ENCODE measurements around the gene NPTX1.

Gene NPTX1

GRCh38 chr17:80447790-80448189 is 28.6 kb downstream of the NPTX1 start:
- TF ChIP-seq FOXP2 (optimal IDR thresholded peaks at IDR 0.05; ENCODE audit: borderline replicate concordance, extremely low read depth, extremely low read length, insufficient read depth) (no peak), SIN3A (IDR thresholded peaks at IDR 0.05; ENCODE audit: borderline replicate concordance, insufficient read depth, low read length) (no peak), POLR2AphosphoS5 (IDR thresholded peaks at IDR 0.05; ENCODE audit: low read depth, low read length) (no peak), TAF1 (IDR thresholded peaks at IDR 0.05; ENCODE audit: borderline replicate concordance, insufficient read depth, low read length) (no peak)
- TF ChIP-seq, protein P1, sequence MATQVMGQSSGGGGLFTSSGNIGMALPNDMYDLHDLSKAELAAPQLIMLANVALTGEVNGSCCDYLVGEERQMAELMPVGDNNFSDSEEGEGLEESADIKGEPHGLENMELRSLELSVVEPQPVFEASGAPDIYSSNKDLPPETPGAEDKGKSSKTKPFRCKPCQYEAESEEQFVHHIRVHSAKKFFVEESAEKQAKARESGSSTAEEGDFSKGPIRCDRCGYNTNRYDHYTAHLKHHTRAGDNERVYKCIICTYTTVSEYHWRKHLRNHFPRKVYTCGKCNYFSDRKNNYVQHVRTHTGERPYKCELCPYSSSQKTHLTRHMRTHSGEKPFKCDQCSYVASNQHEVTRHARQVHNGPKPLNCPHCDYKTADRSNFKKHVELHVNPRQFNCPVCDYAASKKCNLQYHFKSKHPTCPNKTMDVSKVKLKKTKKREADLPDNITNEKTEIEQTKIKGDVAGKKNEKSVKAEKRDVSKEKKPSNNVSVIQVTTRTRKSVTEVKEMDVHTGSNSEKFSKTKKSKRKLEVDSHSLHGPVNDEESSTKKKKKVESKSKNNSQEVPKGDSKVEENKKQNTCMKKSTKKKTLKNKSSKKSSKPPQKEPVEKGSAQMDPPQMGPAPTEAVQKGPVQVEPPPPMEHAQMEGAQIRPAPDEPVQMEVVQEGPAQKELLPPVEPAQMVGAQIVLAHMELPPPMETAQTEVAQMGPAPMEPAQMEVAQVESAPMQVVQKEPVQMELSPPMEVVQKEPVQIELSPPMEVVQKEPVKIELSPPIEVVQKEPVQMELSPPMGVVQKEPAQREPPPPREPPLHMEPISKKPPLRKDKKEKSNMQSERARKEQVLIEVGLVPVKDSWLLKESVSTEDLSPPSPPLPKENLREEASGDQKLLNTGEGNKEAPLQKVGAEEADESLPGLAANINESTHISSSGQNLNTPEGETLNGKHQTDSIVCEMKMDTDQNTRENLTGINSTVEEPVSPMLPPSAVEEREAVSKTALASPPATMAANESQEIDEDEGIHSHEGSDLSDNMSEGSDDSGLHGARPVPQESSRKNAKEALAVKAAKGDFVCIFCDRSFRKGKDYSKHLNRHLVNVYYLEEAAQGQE (IDR thresholded peaks at IDR 0.05; ENCODE audit: insufficient read depth in 1 of 2, low read depth in 2 of 2, low read length in 2 of 2) = no peak

DNA sequence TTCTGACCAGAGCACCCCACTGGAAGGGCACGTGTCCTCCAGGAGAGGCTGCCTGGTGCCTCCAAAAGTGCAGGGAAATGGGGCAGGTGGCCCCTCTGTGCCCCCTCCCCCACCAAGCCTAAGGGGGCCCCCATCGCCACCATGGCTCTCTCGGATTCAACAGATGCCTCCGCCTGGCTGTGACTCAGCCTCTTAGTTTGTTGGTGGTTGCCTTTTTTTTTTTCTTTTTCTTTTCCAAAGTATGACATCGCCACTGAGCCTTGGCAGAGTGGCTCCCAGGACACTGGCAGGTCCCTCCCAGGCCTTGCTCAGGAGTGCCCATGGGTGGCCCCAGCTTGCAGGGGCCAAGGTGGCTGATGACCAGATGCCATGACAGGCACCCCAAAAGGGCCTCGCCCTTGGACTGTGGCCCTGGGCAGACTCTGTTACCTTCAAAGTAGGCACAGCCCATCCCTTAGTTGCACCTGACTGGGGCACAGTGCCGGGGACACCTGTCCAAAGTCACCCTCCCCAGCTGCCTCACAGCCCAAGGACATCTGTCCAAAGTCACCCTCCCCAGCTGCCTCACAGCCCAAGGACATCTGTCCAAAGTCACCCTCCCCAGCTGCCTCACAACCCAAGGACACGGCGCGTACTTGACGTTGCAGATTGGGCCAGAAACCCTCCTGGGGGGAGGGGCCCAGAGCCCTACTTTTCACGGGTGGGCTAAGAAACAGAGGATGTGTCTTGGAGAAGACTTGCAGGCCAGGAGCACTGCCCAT is 29.6 kb downstream of the NPTX1 start:
- TF ChIP-seq, protein P1 (IDR thresholded peaks at IDR 0.05; ENCODE audit: insufficient read depth in 1 of 2, low read depth in 2 of 2, low read length in 2 of 2) = no peak
- TF ChIP-seq SIN3A (IDR thresholded peaks at IDR 0.05; ENCODE audit: borderline replicate concordance, insufficient read depth, low read length) (no peak), FOXP2 (optimal IDR thresholded peaks at IDR 0.05; ENCODE audit: borderline replicate concordance, extremely low read depth, extremely low read length, insufficient read depth) (no peak), POLR2AphosphoS5 (IDR thresholded peaks at IDR 0.05; ENCODE audit: low read depth, low read length) (no peak), TAF1 (IDR thresholded peaks at IDR 0.05; ENCODE audit: borderline replicate concordance, insufficient read depth, low read length) (no peak)

DNA sequence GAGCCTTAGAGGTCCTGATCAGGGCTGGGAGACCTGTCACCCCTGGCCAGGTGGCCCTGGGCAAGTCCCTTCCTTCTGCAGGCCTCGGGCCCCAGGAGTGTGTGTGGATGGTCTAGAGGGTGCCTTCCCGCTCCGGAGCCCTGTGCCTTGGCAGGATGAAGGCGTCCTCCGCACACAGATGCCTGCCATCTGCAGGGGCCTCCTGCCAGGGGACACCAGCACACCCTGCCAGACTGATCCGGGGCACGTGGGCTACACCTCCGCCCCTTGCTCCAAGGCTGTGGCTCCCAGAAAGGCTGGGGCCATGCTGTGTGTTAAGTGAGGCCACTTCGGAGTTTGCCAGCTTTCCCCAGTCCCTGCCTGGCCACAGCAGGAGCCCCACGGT is 30.7 kb downstream of the NPTX1 start:
- no peak for TF ChIP-seq FOXP2 (optimal IDR thresholded peaks at IDR 0.05; ENCODE audit: borderline replicate concordance, extremely low read depth, extremely low read length, insufficient read depth)

GRCh38 chr17:80445007-80445725 is 31.2 kb downstream of the NPTX1 start:
- TF ChIP-seq TAF1 (IDR thresholded peaks at IDR 0.05; ENCODE audit: borderline replicate concordance, insufficient read depth, low read length) = no peak
- no peak for TF ChIP-seq FOXP2 (optimal IDR thresholded peaks at IDR 0.05; ENCODE audit: borderline replicate concordance, extremely low read depth, extremely low read length, insufficient read depth)
- TF ChIP-seq POLR2AphosphoS5 (IDR thresholded peaks at IDR 0.05; ENCODE audit: low read depth, low read length) = no peak

DNA sequence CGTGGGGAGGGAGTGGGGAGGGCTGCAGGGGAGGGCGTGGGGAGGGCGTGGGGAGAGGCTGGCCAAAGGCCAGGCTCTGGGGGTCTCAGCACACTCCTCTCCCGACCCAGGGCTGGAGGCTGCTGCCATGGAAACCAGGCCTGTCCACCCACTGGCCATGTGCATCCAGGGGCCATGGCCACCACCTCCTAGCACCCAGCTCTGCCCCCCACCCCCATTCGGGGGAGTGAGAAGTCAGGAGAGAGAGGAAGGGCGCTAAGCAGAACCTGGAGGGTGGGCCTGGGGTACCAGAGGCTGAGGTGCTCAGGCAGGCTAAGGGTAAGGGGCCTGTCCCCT is 31.8 kb downstream of the NPTX1 start:
- TF ChIP-seq, protein P1 (IDR thresholded peaks at IDR 0.05; ENCODE audit: insufficient read depth in 1 of 2, low read depth in 2 of 2, low read length in 2 of 2) = no peak
- no peak for TF ChIP-seq SIN3A (IDR thresholded peaks at IDR 0.05; ENCODE audit: borderline replicate concordance, insufficient read depth, low read length)
- no peak for TF ChIP-seq FOXP2 (optimal IDR thresholded peaks at IDR 0.05; ENCODE audit: borderline replicate concordance, extremely low read depth, extremely low read length, insufficient read depth)
- no peak for TF ChIP-seq POLR2AphosphoS5 (IDR thresholded peaks at IDR 0.05; ENCODE audit: low read depth, low read length)
- no peak for TF ChIP-seq TAF1 (IDR thresholded peaks at IDR 0.05; ENCODE audit: borderline replicate concordance, insufficient read depth, low read length)
